Measurements from ENCODE around the gene OLFM2.

OLFM2 gene

GRCh38 chr19:9906475-9907087 is 29.7 kb downstream of the OLFM2 start:
- DNase-seq: no peak

- DNase-seq: no peak
Measured at GRCh38 chr19:9903336-9903735, 33.0 kb downstream of the OLFM2 start.

- DNase-seq: no peak
Measured at GRCh38 chr19:9901642-9902041, 34.7 kb downstream of the OLFM2 start.

DNA sequence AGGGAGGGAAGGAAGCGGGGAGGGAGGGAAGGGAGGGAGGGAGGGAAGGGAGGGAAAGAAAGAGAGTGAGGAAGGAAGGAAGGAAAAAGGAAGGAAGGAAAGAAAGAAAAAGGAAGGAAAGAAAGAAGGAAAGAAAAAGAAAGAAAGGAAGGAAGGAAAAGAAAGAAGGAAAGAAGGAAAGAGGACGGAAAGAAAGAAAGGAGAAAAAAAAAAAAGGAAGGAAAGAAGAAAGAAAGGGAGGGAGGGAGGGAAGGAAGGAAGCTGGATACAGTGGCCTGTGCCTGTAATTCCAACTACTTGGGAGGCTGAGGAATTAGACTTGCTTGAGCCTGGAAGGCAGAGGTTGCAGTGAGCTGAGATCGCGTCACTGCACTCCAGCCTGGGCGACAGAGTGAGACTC is 35.3 kb downstream of the OLFM2 start:
- no peak for DNase-seq

GRCh38 chr19:9891609-9892373 is 44.5 kb downstream of the OLFM2 start:
- DNase-seq: no peak

- no peak for DNase-seq
Measured at GRCh38 chr19:9885077-9885552, 51.2 kb downstream of the OLFM2 start.

DNA sequence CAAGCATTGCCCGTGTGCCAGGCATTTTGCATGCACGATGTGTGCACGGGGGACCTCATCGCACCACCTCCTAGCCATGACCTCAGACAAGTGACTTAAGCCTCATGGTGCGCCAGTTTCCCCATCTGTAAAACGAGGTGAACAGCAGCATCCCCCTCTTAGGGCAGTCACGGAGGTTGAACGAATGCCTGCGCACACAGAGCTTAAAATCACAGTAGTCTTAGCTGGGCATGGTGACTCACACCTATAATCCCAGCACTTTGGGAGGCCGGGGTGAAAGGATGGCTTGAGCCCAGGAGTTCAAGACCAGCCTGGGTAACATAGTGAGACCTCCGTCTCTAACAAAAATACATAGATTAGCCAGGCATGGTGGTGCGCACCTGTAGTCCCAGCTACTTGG is 52.6 kb downstream of the OLFM2 start:
- no peak for DNase-seq

DNA sequence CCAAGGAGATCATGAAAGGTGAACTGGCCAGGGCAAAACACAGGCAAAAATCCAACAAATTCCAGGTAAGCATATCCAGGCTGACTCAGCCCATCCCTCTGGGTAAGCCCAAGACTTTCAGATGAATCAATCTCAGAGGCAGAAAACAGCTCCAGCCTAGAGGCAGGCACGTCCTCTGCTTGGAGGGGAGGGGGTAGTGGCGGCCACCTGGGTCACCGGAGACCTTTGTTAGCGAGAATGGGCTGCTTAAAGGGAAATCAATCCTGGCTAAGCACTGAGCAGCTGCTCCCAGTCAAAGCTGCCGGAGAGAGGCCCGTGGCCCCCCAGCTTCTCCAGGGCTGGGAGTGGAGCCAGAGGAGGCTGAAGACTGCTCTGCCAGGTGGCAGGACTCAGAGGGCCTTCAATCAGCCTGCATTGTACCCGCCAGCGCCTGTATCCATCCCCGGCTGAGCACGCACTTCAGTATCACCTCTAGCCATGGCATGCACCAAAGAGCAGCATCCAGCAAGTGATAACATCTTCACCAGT is 53.0 kb downstream of the OLFM2 start:
- DNase-seq: no peak

DNA sequence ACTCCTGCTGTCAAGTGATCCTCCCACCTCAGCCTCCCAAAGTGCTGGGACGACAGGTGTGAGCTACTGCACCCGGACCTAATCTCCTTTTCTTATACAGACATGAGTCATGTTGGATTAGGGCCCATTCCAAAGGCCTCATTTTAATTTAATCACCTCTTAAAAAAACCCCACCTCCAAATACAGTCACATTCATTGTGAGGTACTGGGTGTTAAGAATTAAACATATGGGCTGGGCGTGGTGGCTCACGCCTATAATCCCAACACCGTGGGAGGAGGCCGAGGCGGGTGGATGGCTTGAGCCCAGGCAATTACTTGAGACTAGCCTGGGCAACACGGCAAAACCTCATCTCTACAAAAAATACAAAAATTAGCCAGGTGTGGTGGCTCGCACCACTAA is 54.6 kb downstream of the OLFM2 start:
- no peak for DNase-seq

GRCh38 chr19:9878511-9879196 is 57.7 kb downstream of the OLFM2 start:
- no peak for DNase-seq

DNA sequence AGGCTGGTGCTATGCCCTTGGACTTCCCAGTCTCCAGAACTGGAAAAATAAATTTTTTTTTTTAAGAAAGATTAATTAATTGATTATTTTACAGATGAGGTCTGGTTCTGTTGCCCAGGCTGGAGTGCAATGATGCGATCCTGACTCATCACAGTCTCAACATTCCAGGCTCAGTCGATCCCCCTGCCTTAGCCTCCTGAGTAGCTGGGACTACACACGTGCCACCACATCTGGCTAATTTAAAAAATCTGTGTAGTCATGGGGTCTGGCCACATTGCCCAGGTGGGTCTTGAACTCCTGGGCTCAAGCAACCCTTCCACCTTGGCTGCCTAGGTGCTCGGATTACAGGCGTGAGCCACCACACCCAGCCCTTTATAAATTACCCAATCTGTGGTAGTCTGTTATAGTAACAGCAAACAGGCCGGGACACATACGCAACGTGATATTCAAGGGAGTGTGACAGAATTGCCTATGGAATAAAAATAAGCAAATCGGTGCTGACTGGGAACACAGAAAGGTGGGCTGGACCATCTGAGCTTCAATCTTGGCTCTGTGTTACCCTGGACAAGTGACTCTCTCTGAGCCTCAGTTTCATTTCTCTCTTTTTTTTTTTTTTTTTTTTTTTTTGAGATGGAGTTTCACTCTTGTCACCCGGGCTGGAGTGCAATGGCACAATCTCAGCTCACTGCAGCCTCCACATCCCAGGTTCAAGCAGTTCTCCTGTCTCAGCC is 58.4 kb downstream of the OLFM2 start:
- DNase-seq: no peak

DNA sequence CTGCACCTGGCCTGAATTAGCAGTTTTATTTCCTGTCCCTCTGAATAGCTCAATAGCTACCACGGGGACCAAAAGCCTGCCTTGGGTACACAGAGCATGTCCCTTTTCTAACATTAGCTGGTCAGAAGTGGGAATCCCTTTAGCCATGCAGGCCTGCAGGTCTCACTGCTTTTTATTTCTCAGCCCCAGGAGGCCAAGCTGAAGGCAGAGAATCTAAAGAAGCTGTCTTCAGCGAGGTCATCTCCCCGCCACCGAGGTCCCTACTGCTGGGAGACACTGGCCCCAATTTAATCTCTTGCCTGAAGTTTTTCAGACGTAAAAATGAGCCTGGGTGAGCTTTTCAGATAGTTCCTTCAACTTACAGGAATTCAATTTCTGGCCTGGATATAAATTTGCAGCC is 60.5 kb downstream of the OLFM2 start:
- no peak for DNase-seq

DNA sequence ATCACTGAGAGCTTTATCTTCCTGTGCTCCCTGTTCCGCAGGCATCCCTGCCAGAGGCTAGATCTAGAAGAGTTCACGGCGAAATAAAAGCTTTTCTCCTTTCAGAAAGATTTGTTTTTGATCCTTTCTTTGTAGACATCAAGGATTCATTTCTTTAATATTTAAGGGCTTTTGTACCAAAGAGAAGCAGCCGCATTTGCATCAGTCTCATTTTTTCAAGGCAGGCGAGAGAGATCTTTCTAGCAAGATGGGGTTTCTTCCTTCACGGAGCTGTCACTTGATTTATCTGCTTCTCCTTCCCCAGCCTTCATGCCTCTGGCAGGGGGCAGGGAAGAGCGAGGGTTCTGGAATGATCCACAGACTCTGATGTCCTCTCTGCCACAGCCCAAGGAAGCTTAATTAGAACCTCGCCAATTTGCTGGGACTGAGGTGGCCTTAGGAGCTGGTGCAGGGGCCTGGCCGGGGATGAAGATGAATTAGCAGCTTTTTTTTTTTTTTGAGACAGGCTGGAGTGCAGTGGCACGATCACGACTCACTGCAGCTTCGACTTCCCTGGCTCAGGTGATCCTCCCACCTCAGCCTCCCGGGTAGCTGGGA is 61.2 kb downstream of the OLFM2 start:
- DNase-seq: no peak

- no peak for DNase-seq
Measured at GRCh38 chr19:9872618-9873242, 63.6 kb downstream of the OLFM2 start.

- no peak for DNase-seq
Measured at GRCh38 chr19:9871626-9872338, 64.5 kb downstream of the OLFM2 start.

GRCh38 chr19:9868983-9869617 is 67.2 kb downstream of the OLFM2 start:
- DNase-seq: no peak

DNA sequence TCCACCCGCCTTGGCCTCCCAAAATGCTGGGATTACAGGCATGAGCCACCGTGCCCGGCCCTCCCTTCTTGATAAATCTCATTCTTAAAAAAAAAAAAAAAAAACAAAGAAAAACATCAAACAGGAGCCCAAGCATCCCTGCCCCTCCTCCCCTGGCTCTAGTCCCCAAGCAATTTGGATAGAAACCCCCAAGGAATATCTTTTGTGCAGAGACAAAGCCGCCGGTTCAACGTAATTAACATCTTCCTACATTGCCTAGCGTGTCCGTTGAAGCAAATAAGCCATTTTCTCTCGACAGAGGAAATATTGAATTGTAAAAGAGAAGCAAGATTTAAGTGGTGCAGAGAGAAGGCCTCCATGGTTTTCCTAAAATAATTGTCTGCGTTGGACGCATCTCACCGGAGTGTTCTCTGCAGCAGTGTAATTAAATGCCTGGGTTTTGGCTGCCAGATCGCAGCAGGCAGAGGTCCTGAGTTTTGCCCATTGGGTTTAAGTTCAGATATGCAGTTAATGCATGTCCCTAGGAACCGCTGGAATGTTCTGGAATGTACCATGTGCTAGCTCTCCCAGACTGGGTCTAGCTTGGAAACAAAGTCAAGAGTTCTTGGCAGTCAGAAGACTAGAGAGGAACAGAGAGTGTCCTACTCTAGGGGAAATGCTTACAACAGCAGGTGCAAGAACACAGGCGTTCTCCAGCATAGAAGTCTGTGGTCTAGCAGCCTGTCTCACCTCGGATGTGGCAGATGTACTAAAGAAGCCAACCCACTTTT is 70.4 kb downstream of the OLFM2 start:
- DNase-seq: no peak

GRCh38 chr19:9863759-9864158 is 72.6 kb downstream of the OLFM2 start:
- no peak for DNase-seq

GRCh38 chr19:9862938-9863337 is 73.4 kb downstream of the OLFM2 start:
- DNase-seq: no peak

DNA sequence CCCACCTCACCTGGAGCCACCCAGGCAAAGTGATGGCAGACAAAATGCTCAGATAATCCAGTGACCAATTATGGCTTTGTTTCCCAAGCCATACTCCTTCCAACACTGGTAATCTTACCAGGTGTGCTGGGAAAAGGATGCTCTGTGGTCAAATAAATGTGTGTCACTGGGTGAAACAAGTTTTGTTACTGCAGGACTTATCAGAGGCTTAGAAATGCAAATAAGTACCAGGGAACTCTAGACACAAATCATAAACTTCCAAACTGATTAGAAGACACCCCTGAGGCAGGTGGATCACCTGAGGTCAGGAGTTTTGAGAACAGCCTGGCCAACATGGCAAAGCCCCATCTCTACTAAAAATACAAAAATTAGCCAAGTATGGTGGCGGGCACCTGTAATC is 74.8 kb downstream of the OLFM2 start:
- DNase-seq: no peak
